ENCODE data around the gene GARIN3. TPM values are rescaled to one million over a fixed set of nuclear protein-coding genes. Genes with fewer than 3 reads are reported as not detected.

GARIN3 gene
- total RNA-seq, 1 donor from 2014 or later: not detected

- Mint-ChIP-seq H3K27me3 (ENCODE audit: low read depth) (peaks cover 50% of the 10 kb centered on the region), H3K36me3 (ENCODE audit: low read depth) (no peaks in the 10 kb centered on the region), H3K4me3 (ENCODE audit: unreplicated experiment) (no peak overlapping the region), H3K4me1 (ENCODE audit: low read depth) (no peaks in the 10 kb centered on the region), H3K27ac (ENCODE audit: unreplicated experiment) (no peak overlapping the region), H3K9me3 (ENCODE audit: low read depth) (no peaks in the 10 kb centered on the region)
- TF ChIP-seq, protein P1, sequence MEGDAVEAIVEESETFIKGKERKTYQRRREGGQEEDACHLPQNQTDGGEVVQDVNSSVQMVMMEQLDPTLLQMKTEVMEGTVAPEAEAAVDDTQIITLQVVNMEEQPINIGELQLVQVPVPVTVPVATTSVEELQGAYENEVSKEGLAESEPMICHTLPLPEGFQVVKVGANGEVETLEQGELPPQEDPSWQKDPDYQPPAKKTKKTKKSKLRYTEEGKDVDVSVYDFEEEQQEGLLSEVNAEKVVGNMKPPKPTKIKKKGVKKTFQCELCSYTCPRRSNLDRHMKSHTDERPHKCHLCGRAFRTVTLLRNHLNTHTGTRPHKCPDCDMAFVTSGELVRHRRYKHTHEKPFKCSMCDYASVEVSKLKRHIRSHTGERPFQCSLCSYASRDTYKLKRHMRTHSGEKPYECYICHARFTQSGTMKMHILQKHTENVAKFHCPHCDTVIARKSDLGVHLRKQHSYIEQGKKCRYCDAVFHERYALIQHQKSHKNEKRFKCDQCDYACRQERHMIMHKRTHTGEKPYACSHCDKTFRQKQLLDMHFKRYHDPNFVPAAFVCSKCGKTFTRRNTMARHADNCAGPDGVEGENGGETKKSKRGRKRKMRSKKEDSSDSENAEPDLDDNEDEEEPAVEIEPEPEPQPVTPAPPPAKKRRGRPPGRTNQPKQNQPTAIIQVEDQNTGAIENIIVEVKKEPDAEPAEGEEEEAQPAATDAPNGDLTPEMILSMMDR (IDR thresholded peaks at IDR 0.05): no peak
- DNase-seq (ENCODE audit: low spot score): no peak
These were observed 803 bp downstream of the GARIN3 start for GRCh38 chr5:157165261-157165660.

DNA sequence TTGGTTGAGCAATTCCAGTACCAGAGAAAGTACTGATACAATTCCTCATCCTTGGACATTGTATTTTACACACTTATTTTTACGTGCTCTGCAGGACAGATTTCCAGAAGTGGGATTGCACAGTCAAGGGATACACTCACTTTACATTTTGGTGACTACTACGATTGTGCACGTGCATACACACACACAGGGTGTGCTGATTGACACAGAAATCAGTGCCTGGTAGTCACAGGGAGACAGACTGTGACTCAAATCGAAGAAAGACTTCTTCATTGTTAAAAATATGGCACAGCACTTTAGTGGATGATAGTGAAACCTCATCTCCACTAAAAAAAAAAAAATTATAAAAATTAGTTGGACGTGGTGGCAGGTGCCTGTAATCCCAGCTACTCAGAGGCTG, 1.5 kb downstream of the GARIN3 start:
- H3K36me3 Mint-ChIP-seq (ENCODE audit: low read depth): no peaks in the 10 kb centered on the region
- no peaks in the 10 kb centered on the region for H3K4me1 Mint-ChIP-seq (ENCODE audit: low read depth)
- H3K4me3 Mint-ChIP-seq (ENCODE audit: unreplicated experiment): no peak overlapping the region
- TF ChIP-seq, protein P1 (IDR thresholded peaks at IDR 0.05): no peak
- DNase-seq (ENCODE audit: low spot score): no peak
- no peak overlapping the region for H3K27ac Mint-ChIP-seq (ENCODE audit: unreplicated experiment)
- H3K9me3 Mint-ChIP-seq (ENCODE audit: low read depth): no peaks in the 10 kb centered on the region
- H3K27me3 Mint-ChIP-seq (ENCODE audit: low read depth): peaks cover 53% of the 10 kb centered on the region

DNA sequence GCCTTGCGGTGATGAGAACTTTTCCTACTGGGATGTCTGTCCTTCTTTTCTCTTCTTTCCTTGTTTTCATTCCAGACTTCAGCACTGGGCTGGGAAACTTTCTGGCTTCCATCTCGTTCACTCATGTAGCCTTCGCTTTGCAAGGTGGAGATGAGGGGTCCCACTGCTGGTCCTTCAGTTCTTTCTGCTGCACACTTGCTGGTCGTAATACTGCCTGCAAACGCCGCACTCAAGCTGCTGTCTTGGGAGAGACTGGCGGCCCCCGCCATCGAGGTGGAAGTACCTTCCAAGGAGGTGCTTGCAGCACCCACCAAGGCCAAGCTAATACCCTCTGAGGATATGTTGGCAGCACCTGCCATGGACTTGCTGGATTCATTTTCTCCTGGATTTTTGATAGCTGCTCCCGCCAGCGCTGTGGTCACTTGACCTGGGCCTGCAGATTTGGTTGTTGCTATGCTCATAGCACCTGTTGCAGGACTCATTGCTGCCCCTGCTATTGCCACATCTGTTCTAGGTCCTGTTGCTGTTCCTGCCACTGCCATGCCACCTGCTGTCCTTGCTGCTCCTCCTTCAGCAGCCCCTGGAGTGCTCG, 3.0 kb downstream of the GARIN3 start:
- no peak overlapping the region for H3K4me3 Mint-ChIP-seq (ENCODE audit: unreplicated experiment)
- no peaks in the 10 kb centered on the region for H3K9me3 Mint-ChIP-seq (ENCODE audit: low read depth)
- TF ChIP-seq, protein P1 (IDR thresholded peaks at IDR 0.05): no peak
- DNase-seq (ENCODE audit: low spot score): no peak
- H3K4me1 Mint-ChIP-seq (ENCODE audit: low read depth): no peaks in the 10 kb centered on the region
- no peaks in the 10 kb centered on the region for H3K36me3 Mint-ChIP-seq (ENCODE audit: low read depth)
- peaks cover 53% of the 10 kb centered on the region for H3K27me3 Mint-ChIP-seq (ENCODE audit: low read depth)
- H3K27ac Mint-ChIP-seq (ENCODE audit: unreplicated experiment): no peak overlapping the region

- no peaks in the 10 kb centered on the region for H3K36me3 Mint-ChIP-seq (ENCODE audit: low read depth)
- TF ChIP-seq, protein P1 (IDR thresholded peaks at IDR 0.05): no peak
- H3K27me3 Mint-ChIP-seq (ENCODE audit: low read depth): peaks cover 50% of the 10 kb centered on the region
- no peaks in the 10 kb centered on the region for H3K4me1 Mint-ChIP-seq (ENCODE audit: low read depth)
- H3K9me3 Mint-ChIP-seq (ENCODE audit: low read depth): no peaks in the 10 kb centered on the region
- no peak for DNase-seq (ENCODE audit: low spot score)
- H3K4me3 Mint-ChIP-seq (ENCODE audit: unreplicated experiment): no peak overlapping the region
- H3K27ac Mint-ChIP-seq (ENCODE audit: unreplicated experiment): no peak overlapping the region
These were observed 4.1 kb downstream of the GARIN3 start for GRCh38 chr5:157161996-157162395.

- no peak for DNase-seq (ENCODE audit: low spot score)
- Mint-ChIP-seq H3K27ac (ENCODE audit: unreplicated experiment) (no peak overlapping the region), H3K4me1 (ENCODE audit: low read depth) (no peaks in the 10 kb centered on the region), H3K27me3 (ENCODE audit: low read depth) (peaks cover 55% of the 10 kb centered on the region), H3K4me3 (ENCODE audit: unreplicated experiment) (no peak overlapping the region), H3K36me3 (ENCODE audit: low read depth) (no peaks in the 10 kb centered on the region), H3K9me3 (ENCODE audit: low read depth) (peaks cover 6% of the 10 kb centered on the region)
- TF ChIP-seq, protein P1 (IDR thresholded peaks at IDR 0.05): no peak
These were observed 6.1 kb downstream of the GARIN3 start for GRCh38 chr5:157160001-157160400.

Data from chondrocyte (in vitro differentiated cells).